Neural progenitor cell (in vitro differentiated cells): ENCODE measurements around the gene ZNF578.
"Not testable (repeated sequence)": the region's sequence is repeated elsewhere in the genome, so short reads cannot be mapped to it uniquely, and the experiment has no call there.

Experiments used
- EZH2 ChIP-seq: fragments of 200-600 bp; sonication (generic); IDR thresholded peaks from 2 replicates; pipeline ENCODE4 v1.6.1; 2017; ENCODE audit warnings: antibody characterized with exemption, mild to moderate bottlenecking, moderate library complexity
- EZH2phosphoT487 ChIP-seq: fragments of 200-600 bp; sonication (generic); IDR thresholded peaks from 2 replicates; pipeline ENCODE4 v1.6.1; 2017; ENCODE audit warnings: antibody characterized with exemption
- TF ChIP-seq, protein P1 (sequence below): fragments of 200-600 bp; sonication (generic); IDR thresholded peaks from 2 replicates; pipeline ENCODE4 v1.5.1; 2017; ENCODE audit warnings: antibody characterized with exemption, mild to moderate bottlenecking

DNA sequence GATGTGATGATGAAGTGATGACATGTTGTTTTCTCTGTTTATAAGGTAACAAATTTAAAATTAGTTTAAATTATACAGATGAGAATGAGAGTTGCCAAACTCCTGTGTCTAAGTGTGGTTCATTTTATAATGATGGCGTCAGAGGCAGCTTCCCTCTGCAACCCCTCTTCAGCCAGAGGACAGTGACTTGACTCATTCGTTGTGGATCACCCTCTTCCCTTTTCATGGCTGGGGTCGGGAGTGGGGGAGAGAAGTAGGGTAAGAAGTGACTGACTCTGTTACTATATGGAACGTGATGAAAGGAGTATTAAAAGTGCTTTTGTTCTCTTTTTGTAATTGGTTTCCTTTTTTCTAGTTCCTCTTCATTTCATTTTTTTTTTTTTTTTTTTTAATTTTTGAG lies 85.5 kb downstream of the ZNF578 start:
- TF ChIP-seq, protein P1, sequence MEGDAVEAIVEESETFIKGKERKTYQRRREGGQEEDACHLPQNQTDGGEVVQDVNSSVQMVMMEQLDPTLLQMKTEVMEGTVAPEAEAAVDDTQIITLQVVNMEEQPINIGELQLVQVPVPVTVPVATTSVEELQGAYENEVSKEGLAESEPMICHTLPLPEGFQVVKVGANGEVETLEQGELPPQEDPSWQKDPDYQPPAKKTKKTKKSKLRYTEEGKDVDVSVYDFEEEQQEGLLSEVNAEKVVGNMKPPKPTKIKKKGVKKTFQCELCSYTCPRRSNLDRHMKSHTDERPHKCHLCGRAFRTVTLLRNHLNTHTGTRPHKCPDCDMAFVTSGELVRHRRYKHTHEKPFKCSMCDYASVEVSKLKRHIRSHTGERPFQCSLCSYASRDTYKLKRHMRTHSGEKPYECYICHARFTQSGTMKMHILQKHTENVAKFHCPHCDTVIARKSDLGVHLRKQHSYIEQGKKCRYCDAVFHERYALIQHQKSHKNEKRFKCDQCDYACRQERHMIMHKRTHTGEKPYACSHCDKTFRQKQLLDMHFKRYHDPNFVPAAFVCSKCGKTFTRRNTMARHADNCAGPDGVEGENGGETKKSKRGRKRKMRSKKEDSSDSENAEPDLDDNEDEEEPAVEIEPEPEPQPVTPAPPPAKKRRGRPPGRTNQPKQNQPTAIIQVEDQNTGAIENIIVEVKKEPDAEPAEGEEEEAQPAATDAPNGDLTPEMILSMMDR, result not testable (repeated sequence)
- not testable (repeated sequence) for TF ChIP-seq EZH2, EZH2phosphoT487
